Cardiac fibroblast (primary cell): ENCODE measurements around the gene CSPG4.

ENCODE experiments used
- DNase-seq, 2 donors: peaks; one replicate each; pipeline versions ENCODE4 v3.0.0 to v3.0.0-alpha.2; 2010; ENCODE audit warnings: low read depth in 2 of 2
- H3K4me3 ChIP-seq, 2 donors: replicated peaks in 1 of 2; 1 replicate in 1 of 2; 2 replicates in 1 of 2; pipeline ENCODE4 v1.5.1; 2011; ENCODE audit warnings: low read depth in 2 of 2, low read length in 2 of 2, mild to moderate bottlenecking in 2 of 2, moderate library complexity in 1 of 2
- CTCF ChIP-seq: IDR thresholded peaks from one replicate; pipeline ENCODE4 v1.5.1; 2011; ENCODE audit warnings: low read depth, mild to moderate bottlenecking, low read length, inconsistent platforms

The CSPG4 gene

GRCh38 chr15:75631935-75632334 is 80.7 kb downstream of the CSPG4 start:
- TF ChIP-seq CTCF: no peak

GRCh38 chr15:75625542-75626347 is 86.9 kb downstream of the CSPG4 start, which contains the start of gene SNUPN:
Gene SNUPN (minus strand): TSS chr15:75625725. CDS start chr15:75621051, 4,674 bp downstream.
- DNase-seq: peak; percentile 92 to 94
- TF ChIP-seq CTCF: no peak
- H3K4me3 ChIP-seq: peak within 1 kb of the TSS; percentile 83 to 90

More at GRCh38 chr15:75631935-75632334, 80.7 kb downstream of the CSPG4 start:
- no peak for DNase-seq
- no peak overlapping the region for H3K4me3 ChIP-seq
